22Rv1 (cell line): ENCODE data around the gene LRRC27.

Experiments used
- ZFX ChIP-seq: fragments of 450-650 bp; IDR thresholded peaks from 2 replicates; pipeline ENCODE4 v1.6.1; 2017; ENCODE audit warnings: antibody characterized with exemption, borderline replicate concordance
- TF ChIP-seq, protein P1 (sequence below): fragments of 450-650 bp; IDR thresholded peaks from 2 replicates; pipeline ENCODE4 v1.5.1; 2017; ENCODE audit warnings: mild to moderate bottlenecking

DNA sequence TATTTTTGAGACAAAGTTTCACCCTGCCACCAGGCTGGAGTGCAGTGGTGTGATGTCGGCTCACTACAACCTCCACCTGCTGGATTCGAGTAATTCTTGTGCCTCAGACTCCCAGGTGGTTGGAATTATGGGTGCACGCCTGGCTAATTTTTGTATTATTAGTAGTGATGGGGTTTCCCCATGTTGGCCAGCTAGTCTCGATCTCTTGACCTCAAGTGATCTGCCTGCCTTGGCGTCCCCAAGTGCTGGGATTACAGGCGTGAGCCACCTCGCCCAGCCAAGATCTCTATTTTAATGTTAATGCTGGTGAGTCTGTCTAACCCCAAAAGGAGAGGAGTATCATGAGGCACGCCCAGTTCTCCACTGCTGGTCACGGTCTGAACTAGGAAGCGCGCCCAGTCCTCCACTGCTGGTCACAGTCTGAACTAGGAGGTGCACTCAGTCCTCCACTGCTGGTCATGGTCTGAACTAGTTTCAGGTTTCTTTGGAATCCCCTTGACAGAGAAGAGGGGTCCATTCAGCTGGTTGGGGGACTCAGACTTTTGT is 5.6 kb upstream of the LRRC27 start:
- TF ChIP-seq, protein P1, sequence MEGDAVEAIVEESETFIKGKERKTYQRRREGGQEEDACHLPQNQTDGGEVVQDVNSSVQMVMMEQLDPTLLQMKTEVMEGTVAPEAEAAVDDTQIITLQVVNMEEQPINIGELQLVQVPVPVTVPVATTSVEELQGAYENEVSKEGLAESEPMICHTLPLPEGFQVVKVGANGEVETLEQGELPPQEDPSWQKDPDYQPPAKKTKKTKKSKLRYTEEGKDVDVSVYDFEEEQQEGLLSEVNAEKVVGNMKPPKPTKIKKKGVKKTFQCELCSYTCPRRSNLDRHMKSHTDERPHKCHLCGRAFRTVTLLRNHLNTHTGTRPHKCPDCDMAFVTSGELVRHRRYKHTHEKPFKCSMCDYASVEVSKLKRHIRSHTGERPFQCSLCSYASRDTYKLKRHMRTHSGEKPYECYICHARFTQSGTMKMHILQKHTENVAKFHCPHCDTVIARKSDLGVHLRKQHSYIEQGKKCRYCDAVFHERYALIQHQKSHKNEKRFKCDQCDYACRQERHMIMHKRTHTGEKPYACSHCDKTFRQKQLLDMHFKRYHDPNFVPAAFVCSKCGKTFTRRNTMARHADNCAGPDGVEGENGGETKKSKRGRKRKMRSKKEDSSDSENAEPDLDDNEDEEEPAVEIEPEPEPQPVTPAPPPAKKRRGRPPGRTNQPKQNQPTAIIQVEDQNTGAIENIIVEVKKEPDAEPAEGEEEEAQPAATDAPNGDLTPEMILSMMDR, result no peak
- TF ChIP-seq ZFX, result no peak
